NCI-H1417 treated with DMSO at 0.1 percent for 48 hours (cell line): ENCODE data around the gene SLC22A7.

Experiments
- DNase-seq: peaks from one replicate; lab custom pipeline; 2025; lab: John Stamatoyannopoulos, UW

SLC22A7 gene

DNA sequence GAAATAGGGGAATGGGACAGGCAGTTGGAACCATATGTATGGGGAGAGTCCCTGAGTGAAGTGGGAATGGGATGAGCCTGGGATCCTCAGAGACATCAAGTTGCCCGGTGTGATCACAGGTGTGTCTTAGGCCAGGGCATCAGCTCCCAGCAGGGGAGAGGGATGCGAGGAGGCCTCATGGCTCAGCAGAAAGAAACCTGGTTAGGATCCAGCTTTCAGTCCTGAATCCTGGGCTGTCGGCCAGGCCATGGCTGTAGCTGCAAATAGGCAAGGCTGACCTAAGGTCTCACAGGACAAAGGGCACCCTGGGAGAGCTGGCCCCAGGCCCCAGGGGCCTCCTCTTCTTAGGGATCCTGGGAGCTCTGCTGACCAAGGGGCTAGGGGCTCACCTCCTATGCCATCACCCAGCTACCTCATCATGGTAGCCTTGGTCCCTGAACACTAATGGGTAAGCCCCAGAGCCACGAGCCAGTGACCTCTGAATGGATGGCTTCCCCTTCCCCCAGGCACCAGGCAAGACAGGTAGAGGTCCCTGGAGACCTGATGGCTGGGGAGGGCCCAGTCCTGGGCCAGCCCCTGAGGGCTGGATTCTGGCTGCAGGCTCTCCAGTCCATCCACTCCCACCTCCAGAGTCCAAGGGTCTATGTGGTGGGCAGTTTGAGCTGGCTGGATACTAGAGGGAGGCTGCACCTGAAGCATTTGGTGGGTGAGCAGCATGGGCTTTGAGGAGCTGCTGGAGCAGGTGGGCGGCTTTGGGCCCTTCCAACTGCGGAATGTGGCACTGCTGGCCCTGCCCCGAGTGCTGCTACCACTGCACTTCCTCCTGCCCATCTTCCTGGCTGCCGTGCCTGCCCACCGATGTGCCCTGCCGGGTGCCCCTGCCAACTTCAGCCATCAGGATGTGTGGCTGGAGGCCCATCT is at the start of gene SLC22A7:
TSS of gene SLC22A7 (plus strand) at position 617 of the 921 bp plus-strand sequence. CDS start at position 716, 99 bp downstream.
- DNase-seq: no peak

DNA sequence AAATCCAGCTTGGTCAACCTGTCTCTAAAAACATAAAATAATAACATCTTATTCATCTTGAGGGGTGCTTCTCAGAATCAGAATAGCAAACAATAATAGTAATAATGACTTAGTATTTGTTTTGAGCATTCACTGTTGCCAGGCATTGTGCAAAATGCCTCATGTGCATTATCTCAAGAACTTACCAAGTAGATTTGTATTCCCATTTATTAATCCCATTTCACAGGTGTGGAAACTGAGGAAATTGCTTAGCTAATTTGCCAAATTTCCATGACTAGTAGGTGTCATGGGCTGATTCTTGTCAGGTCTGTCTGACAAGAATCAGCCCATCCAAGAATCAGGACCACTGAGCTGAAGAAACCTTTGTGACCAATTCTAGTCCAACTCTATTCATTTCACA is 49.3 kb upstream of the SLC22A7 start:
- DNase-seq: no peak

DNA sequence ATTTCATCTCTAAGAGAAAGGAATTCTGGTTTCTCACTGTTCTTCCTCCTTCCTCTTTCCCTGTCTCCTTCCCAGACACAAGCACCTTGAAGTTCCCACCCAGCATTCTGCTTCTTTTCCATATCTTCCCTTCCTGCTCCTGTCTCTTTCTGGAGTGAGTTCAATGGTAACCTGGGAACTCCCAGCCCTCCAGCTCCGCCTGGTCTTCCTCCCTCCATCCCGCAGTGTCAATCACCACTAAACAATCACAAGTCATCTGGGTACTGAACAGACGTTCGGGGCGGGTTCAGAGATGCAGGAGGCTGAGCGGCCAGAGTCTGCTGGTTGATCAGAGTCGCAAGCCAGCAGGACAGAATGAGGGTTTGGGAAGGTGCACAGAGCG is 47.1 kb upstream of the SLC22A7 start:
- no peak for DNase-seq

DNA sequence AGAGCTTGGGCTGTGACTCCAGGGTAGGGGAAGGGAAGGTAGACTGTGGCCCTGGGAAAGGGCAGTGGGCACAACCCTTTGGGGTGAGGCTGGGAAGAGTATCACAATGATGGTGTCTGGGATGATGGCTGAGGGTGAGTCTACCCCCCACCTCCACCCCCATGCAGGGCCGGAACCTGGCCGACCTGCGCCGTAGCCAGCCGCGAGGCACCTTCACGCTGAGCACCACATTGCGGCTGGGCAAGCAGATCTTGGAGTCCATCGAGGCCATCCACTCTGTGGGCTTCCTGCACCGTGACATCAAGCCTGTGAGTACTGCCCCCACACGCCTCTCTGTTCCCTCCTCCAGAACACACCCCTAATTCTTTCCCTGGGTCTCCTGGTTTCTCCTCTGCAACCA is 44.7 kb upstream of the SLC22A7 start:
- DNase-seq: no peak

GRCh38 chr6:43254138-43254817 is 43.8 kb upstream of the SLC22A7 start:
- no peak for DNase-seq

GRCh38 chr6:43254846-43255245 is 43.2 kb upstream of the SLC22A7 start:
- DNase-seq: no peak

- no peak for DNase-seq
Measured at GRCh38 chr6:43255408-43256054, 42.5 kb upstream of the SLC22A7 start.

- no peak for DNase-seq
Measured at GRCh38 chr6:43256670-43257366, 41.2 kb upstream of the SLC22A7 start.

DNA sequence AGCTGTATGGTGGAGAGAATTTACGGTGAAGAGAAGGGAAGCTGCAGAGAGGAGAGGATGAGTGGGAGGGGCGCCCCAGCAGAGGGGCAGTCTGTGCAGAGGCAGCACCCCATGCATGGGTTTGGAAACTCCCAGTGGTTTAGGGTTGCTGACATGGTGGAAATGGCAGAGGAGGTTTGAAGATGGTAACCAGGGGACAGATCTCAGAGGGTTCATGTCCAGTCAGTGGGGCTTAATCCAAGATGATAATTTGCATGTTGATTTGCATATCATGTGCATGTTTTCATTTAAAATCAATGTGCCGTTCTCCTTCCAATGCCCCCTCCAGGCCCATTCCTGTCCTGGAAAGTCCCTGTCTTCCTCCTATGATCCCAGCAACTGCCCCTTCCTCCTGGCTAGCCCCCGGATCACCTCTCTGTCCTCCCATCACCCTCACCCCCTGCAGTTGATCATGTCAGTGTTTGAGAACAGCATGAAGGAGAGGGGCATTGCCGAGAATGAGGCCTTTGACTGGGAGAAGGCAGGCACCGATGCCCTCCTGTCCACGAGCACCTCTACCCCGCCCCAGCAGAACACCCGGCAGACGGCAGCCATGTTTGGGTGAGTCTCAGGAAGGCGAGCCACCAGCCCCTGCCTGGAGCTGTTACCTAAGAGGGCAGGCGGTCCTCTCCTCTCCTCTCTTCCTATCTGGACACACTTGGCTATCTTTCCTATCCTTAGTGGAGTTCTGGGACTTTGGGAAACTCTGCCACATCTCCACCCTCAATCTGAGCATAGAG is 40.5 kb upstream of the SLC22A7 start:
- DNase-seq: no peak

- DNase-seq: no peak
Measured at GRCh38 chr6:43258180-43258579, 39.9 kb upstream of the SLC22A7 start.

DNA sequence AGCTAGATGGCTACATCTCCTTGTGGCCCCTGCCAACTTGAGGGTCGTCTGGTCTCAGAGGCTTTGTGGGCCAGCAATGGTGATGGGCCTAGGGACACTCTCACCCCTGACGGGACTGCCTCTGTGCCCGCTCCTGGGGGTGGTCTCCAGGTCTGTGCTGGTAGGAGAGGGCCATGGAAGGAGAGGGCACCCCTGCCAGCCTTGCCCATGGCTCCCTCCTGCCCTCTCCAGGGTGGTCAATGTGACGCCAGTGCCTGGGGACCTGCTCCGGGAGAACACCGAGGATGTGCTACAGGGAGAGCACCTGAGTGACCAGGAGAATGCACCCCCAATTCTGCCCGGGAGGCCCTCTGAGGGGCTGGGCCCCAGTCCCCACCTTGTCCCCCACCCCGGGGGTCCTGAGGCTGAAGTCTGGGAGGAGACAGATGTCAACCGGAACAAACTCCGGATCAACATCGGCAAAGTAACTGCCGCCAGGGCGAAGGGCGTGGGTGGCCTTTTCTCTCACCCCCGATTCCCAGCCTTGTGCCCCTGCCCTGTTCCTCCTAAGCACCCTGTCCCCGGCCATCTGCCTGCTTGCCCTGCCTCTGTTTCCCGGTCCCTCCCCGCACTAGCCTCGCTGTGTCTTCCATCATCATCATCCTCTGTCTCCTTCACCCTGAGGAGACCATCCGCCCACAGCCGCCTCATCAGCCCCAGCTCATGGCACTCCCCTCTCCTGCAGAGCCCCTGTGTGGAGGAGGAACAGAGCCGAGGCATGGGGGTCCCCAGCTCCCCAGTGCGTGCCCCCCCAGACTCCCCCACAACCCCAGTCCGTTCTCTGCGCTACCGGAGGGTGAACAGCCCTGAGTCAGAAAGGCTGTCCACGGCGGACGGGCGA is 39.0 kb upstream of the SLC22A7 start:
- no peak for DNase-seq

- DNase-seq: no peak
Measured at GRCh38 chr6:43260791-43261190, 37.3 kb upstream of the SLC22A7 start.

DNA sequence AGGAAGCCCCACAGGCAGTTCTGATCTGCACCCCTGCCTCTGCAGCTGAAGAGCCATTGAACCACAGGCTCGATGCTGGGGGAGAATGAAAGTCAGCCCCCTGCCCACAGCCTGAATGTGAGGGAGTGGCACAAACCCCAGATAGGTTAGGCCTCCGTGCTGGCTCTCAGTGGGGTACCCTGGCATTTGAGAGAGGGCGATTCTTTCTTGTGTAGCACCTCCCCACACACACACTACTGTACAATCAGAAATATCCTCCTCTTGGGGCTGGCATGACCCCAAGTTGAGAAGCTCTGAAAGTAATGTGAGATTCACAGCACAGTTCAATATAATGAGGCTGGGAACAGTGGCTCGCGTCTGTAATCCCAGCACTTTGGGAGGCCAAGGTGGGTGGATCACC is 36.9 kb upstream of the SLC22A7 start:
- DNase-seq: no peak

DNA sequence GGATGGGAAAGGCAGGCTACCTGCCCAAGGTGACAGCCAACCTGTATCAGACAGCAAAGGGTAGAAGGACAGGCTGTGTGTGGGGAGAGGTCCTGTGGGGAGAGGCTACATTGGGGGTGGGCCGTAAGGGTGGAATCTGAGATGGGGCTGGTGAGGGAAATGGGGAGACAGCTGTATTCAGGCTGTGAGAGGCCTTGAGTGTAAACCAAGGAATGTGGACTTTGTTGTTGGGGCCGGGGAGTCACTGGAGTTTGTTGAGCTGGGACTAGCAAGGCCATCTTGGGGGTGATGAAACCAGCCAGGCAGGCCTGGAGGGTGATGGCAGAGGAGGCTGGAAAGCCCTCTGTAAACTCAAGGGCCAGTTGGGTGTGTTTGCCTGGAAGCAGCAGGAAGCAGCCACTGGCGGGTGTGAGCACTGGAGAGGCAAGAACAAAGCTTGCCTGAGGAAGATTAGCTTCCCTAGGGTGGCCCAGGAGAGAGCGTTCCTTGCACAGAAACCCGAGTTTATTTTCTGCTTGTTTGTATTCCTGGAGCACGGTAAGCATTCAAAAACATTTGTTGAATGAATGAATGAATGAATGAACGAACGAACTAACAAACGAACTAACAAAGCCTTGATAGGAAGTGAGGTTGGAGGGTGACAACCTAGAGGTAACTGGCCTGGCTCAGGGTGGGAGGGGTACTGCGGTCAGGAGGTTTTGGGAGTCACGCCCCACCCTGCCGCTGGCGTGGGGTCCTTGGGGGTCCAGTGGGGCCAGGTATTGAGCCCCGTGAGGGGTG is 35.9 kb upstream of the SLC22A7 start:
- no peak for DNase-seq

- DNase-seq: no peak
Measured at GRCh38 chr6:43262780-43263313, 35.2 kb upstream of the SLC22A7 start.

DNA sequence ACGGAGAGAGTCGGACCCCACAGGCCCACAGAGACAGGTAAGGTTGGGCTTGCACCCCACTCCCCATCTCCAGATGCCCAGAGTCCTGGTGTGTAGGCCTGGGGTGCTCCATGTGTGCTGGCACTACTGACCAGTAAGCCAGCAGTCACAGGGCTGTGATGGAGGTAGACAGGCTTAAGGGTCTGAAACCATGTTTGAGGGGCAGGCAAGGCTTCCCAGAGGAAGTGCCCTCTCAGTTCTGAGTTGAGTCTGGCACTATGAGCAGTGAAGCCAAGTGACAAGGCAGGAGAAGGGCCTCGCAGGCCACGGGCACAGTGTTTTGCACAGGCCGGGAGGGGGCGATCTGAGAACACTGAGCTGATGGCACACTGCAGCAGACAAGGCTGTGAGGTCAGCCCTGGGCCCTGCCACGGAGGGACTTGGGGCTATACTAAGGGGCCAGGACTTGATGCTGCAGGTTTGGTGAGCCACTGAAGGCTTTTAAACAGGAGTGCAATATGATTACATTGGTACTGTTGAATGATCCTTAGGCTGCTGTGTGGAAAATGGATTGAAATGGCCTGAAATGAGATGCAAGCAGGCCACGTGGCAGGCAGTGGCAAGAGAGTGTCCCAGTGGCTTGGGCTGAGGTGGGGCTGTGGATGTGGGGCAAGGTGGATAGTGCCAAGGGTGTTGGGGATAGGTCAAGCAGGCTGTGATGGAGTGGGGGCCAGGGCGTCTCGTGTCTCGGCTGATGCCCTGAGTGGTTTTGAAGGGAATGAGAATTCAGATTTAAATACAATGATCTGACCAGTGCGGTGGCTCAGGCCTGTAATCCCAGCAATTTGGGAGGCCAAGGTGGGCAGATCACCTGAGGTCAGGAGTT is 34.5 kb upstream of the SLC22A7 start:
- no peak for DNase-seq

- DNase-seq: no peak
Measured at GRCh38 chr6:43264599-43265145, 33.4 kb upstream of the SLC22A7 start.

DNA sequence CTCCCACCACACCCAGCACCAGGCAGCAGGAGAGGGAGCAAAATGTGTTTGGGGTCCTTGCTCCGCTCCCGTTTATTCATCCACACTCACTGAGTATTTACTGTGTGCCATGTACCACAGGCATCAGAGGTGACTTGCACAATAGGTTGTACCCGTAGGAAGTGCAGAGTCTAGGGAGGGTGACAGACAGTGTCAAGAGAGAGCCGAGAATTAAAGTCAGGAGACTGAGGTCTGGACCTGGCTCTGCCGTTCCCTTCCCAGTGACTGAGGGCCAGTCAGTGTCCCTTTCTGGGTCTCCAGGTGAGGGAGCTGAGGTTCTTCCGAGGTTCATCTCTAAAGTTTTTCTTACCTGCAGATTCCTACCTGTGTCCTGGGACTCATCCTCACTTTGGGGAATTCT is 32.5 kb upstream of the SLC22A7 start:
- DNase-seq: no peak
